Amniotic epithelial cell (primary cell): Measurements from ENCODE around the gene FGG.
"Not testable (repeated sequence)": the region's sequence is repeated elsewhere in the genome, so short reads cannot be mapped to it uniquely, and the experiment has no call there.

Source experiments
- DNase-seq: peaks from one replicate; pipeline ENCODE4 v3.0.0-alpha.2; 2010; ENCODE audit warnings: low read depth

Gene FGG

DNA sequence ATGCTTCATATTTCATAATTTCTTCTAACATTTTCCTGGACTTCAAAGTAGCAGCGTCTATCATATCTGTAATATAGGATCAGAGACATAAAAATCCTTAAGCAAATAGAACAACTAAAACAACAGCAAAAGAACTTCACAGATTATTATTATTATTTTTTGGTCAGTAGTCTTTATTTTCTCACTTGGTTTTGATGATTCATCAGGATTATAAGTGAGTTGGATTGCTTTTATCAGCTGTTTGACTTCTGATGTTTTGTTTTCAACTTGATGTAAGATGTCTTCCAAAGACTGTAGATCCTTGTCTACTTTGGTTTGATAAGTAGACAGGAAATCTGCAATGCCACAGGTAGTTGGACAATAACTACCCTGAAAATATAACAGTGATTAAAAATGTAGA, 623 bp downstream of the FGG start:
- DNase-seq = peak; percentile 12

GRCh38 chr4:154610582-154610981, 1.9 kb downstream of the FGG start:
- no peak for DNase-seq

GRCh38 chr4:154609532-154609931, 2.9 kb downstream of the FGG start:
- no peak for DNase-seq

DNA sequence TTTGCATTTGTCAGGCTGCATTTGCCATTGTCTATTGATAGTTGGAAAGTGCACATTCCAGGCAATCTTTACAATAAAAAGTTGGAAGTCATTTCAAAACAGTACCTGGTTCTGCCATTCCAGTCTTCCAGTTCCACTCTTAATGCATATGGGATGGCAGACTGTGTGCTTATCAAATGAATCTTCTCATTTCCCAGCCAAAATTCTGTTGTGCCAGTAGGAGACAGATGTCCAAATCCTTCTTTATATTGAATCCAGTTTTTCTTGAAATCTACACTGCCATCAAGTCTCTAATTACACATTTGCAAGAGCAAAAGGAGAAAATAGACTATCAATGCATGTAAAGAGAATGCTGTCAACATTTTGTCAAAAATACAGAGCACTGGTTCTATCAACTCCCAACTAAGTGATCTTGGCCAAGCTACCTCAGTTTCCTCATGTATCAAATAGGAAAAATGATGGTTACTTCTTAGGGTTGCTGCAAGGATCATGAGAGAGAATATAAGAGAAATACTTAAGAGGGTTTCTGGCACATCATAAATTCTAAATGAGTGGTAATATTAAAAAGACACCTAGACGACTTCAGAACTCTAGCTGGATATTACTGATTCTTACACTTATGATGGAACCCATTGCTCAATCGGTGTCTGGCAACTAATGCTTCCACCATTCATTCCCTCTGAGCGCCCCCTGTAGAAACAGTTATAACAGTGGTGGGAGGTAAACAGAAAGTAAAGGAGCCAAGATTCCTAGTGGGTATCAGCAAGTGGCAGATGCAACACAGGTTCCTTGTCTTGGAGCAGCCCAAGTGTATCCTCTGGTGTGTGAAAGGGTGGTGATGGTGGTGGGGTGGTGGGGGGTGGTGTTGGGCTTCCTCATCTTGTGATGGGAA, 3.8 kb downstream of the FGG start:
- DNase-seq = no peak

- DNase-seq = peak; percentile 39
Measured at GRCh38 chr4:154606728-154607723, 5.4 kb downstream of the FGG start.

DNA sequence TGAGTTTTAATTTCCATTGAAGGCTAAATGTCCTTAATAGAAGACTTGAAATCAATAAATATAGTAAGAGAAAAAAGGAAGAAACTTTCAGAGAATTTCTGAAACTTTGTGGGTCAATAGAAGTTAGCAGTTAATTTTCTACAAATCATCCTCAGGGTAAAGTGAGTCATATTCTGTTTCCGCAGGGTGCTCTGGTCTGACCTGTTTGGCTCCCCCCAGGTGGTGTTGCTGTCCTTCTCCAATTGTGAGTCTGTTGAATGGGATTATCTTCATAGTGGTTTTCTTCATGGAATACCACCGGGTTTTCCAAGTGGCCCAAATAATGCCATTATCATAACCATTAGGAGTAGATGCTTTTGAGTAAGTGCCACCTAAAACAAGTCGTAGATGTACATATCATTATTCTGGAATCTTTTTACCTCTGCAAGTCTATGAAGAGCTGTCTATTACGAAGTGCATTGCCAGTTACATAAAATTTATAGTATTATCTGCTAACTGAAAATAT, 7.7 kb downstream of the FGG start:
- DNase-seq = no peak

DNA sequence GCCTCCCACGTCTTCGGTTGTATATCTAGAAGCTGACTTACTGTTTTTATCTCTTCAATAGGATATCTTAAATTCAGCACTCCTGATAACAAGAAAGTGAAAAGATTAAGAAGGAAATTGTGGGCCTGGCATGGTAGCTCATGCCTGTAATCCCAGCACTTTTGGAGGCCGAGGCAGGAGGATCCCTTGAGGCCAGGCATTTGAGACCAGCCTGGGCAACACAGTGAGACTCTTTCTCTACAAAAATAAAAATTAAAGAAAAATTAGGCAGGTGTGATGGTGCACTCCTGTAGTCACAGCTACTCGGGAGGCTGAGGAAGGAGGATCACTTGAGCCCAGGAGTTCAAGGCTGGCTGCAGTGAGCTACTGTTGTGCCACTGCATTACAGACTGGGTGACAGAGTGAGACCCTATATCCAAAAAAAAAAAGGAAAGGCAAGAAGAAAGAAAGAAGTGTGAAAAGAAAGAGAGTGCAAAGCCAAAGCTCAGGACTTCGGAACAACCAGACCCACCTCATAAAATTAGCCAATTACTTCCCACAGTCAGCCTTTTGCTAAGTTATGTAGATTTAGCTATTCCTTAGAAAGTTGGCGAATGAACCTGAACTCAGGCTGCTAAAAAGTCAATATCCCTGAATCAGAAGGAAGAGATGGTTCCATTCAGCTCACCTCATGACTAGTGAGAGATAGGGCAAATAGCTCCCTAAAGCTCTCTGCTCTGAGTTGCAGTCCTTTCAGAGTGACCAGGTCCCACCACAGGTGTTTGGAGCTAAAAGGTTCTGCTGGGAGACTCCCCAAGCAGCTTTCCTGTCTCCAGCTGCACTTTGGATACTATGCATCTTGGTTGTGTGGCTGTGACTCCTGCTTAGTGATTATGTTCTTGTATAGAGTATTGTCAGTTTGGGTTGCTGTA, 9.2 kb downstream of the FGG start:
- no peak for DNase-seq

DNA sequence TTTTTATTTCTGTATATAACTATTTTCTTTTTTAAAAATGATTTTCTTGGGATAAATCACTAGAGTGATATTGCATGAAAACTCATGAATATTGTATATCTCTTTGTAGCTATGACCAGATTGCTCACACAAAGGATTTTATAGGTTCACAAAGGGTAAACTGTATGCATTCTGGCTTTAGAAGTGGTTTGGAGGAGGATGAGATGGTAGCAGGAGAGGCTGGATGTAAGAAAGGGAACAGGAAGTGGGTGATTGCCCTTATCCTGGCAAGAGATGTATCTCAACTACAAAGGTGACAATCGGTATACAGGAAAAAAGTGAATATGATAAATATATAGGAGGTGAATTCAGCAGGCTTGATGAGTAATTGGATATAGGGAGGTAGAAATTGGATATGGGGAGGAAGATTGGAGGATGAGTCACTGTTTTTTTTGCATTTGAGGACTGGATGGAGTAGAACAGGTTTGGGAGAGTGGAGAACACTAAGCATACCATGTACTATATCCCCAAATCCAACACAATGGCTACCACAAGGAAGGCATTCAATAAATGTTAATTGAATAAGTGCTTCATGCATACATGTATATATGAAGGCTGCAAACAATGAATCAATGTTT, 9.9 kb downstream of the FGG start:
- DNase-seq = no peak

- DNase-seq = no peak
Measured at GRCh38 chr4:154597798-154598774, 14.4 kb downstream of the FGG start.

- not testable (repeated sequence) for DNase-seq
Measured at GRCh38 chr4:154597281-154597680, 15.2 kb downstream of the FGG start.

GRCh38 chr4:154595807-154596206, 16.6 kb downstream of the FGG start:
- peak; percentile 88 for DNase-seq

DNA sequence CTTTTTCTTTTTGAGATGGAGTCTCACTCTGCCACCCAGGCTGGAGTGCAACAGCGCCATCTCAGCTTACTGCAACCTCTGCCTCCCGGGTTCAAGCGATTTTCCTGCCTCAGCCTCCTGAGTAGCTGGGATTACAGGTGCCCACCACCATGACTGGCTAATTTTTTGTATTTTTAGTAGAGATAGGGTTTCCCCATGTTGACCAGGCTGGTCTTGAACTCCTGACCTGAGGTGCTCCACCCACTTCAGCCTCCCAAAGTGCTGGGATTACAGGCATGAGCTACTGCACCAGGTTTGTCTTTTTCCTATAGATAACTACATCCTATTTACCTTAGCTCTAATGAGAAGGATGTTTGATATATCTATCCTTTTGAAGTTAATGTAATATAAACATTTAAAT, 18.1 kb downstream of the FGG start:
- not testable (repeated sequence) for DNase-seq

GRCh38 chr4:154593868-154594267, 18.6 kb downstream of the FGG start:
- no peak for DNase-seq

GRCh38 chr4:154591890-154592289, 20.6 kb downstream of the FGG start:
- no peak for DNase-seq

DNA sequence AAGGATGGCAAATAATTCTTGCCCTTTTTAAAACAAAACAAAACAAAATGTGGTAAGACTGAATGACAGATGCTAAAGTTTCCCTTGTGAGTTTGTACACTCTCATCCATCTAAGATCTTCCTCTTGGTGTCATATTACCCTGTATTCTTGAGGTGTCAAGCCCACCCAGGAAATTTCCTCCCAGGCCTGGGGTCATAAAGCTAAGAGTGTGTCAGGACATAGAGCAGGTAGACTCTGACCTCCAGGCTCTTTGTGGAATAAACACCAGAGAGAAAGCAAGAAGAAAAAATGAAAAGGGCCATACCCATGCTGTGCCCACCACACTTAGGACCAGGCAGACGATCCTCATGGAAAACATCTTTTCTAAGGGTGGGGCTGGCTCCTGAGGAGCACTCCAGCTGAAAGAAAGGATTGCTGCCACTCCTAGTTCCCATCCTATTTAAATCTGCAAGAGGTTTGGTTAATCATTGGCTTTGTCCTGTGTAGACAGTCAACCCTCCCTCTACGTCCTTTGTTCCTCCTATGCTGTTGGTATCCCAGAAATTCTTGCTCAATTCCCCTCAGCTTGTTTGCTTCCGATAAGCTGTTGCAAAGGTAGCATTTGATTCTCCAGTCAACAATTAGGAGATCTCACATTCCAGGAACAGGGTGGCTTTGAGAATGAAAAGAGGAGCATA, 22.0 kb downstream of the FGG start, which contains the start of gene FGA:
Gene FGA, minus strand, starts transcription at position 414 of the 678 bp plus-strand sequence. Its CDS starts 55 bp downstream, at position 359.
- no peak for DNase-seq

DNA sequence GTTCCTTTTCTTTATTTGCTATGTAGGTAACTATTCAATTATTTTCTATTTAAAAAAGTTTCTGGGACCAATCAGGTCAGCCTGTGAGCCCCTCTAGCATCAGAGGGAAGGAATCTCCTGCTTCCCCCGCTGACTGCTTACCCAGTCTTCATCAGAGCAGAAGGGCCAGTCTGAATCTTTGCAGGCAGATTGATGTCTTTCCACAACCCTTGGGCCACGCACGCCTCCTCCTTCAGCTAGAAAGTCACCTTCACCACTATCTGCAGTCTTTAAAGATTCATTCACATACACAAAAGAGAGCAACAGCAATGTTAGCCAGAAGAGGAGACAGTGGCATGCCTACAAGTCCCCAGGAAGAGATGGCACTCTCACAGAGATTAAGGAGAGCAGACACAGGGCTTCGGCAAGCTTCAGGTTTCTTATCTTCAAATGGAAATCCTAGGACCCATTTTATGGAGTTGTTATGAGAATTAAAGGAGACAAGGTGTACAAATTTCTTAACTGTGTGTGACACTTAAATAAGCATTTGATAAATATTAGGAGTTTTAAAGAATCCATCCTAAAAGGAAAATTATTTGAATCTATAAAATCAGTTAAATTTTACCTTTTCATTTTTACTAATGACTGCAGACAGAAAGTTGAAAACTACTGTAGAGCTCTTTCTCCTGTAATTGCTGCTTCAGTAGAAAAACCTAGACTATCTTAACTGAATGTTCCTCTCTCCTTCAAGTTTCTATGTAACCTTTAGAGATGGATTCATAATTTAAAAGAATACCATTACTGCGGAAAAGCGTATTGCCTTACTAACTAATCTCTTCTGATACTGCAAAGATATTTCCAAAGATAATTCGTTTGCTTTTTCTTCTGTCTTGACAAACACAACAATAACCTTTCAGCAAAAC, 22.9 kb downstream of the FGG start:
- no peak for DNase-seq

DNA sequence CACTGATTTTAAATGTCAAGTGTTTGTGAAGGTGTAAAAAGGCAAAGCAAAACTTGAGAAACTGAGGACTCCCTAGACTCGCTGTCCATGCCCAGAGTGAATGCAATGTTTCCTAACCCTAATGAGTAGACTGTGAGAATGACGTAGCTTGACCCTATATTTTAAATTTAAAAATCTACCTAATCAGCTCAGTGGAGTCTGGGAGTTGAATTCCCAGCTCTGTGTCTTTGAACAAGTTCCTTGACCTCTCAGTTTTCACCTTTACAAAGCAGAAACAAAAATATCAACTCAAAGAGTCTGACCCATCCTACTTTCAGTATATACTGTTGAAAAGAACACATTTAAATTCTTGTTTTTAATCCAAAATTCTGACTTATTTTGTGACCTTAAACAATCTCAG, 24.3 kb downstream of the FGG start:
- no peak for DNase-seq
